EH (cell line): ENCODE measurements around the gene COL5A2.

Source experiments
- DNase-seq: peaks from one replicate; pipeline ENCODE4 v3.0.0-alpha.2; 2015; ENCODE audit warnings: low read depth

Gene COL5A2

DNA sequence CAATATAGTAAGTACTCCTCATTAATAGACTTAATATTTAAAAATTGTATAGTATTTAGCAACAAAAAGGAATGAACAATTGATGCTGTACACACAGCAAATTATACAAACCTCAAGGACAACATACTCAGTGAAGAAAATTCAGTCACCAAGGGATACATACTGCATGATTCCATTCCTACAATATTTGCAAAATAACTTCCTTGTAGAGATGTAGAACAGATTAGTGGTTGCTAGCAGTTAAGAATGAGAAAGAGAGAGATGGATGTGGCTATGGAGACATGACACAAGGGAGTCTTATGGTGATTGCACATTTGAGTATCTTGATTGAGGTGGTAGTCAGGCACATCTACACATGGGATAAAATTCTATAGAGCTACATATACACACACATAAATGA is 179.3 kb downstream of the COL5A2 start:
- peak; percentile 56 for DNase-seq

- DNase-seq, result peak; percentile 35
Measured at GRCh38 chr2:188997263-188997662, 182.3 kb downstream of the COL5A2 start.

GRCh38 chr2:188993247-188993646 is 186.3 kb downstream of the COL5A2 start:
- DNase-seq, result no peak

DNA sequence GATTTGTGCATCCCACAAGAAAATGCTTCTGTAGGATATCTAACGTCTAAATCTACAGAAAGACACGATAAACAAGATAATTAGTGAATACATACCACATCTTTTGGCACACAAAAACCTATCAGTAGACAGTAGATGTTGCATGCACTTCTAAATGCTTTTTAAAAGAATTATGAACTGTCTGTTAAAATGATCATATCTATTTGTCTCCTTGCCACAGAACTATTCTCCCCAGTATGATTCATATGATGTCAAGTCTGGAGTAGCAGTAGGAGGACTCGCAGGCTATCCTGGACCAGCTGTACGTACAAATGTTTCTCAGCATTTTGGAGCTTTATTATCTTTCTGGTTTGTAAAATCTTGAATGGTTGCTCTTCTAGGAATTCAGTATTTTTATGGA is 192.7 kb downstream of the COL5A2 start:
- peak; percentile 82 for DNase-seq

DNA sequence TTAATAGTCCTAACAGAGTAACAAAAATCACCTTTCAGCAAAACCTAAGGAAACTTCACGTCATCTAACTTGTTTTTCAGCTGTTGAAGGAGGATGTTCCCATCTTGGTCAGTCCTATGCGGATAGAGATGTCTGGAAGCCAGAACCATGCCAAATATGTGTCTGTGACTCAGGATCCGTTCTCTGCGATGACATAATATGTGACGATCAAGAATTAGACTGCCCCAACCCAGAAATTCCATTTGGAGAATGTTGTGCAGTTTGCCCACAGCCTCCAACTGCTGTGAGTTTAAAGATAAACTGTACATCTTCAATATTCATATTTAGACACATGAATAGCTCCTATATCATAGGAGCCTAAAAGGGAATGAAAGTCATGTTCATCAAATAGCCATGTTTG is 194.9 kb downstream of the COL5A2 start:
- peak; percentile 94 for DNase-seq

DNA sequence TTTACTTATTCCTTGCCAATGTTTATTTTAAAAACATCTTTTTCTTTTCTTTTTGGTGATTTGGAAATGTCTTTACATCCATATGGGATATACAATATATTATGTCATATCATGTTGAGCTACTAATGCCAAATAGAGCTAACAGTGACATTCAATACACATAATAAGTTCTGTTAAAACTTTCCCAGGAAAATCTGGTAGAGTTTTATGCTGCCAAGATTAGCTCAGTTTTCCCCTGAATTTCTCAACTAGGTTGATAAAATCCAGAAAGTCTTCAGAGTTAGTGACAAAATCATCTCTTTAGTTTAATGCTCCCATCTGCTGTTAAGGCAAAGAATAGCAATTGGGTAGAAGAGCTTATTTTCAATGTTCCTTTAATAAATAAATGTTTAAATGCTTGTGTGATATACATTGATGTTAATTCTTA is 195.5 kb downstream of the COL5A2 start:
- DNase-seq, result peak; percentile 68

DNA sequence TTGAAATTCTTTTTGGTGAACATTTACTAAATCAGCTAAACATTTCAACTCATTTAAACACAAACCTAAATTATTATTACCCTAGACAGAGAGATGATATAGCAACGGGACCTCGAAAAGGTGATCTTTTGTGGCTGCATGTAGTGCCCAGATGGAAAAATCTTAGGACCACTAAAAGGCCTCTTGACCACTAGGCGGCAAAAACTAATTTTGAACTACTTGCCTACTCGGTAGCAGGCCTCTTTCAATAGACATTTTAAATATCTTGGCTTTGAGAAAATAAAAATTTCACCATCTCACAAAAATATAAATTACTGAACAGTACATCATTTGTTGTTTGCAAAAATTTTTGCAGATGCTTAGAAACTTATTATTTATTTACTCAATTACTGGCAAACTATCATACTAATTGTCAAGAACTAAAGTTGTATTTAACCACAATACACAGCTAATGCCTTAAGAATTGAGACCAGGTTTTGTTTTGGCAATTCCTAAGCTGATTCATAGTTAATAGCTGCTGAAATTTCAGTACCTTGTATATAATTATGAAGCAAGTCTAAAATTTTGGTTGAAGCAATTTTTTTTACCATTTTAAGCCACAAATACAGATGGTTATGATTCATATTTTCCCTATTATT is 196.0 kb downstream of the COL5A2 start:
- DNase-seq, result peak; percentile 60
